ENCODE results near the gene LMO3. TPM values are rescaled to one million over a fixed set of nuclear protein-coding genes. Genes with fewer than 3 reads are reported as not detected.

LMO3 gene
- 0.15 TPM for total RNA-seq

GRCh38 chr12:16606117-16606200 lies at the start of gene LMO3:
LMO3 (minus strand) TSS chr12:16606162; CDS start chr12:16600860, 5,302 bp downstream.
- DNase-seq (ENCODE audit: low spot score) = no peak
- ATAC-seq = no peak

- DNase-seq (ENCODE audit: low spot score) (no peak), ATAC-seq (no peak)
Measured at GRCh38 chr12:16636435-16637055, 30.6 kb upstream of the LMO3 start.

- DNase-seq (ENCODE audit: low spot score) (no peak), ATAC-seq (no peak)
Measured at GRCh38 chr12:16634786-16635185, 28.8 kb upstream of the LMO3 start.

- no peak for DNase-seq (ENCODE audit: low spot score)
- ATAC-seq = no peak
Measured at GRCh38 chr12:16626991-16627390, 21.0 kb upstream of the LMO3 start.

- ATAC-seq (no peak), DNase-seq (ENCODE audit: low spot score) (no peak)
Measured at GRCh38 chr12:16622338-16622737, 16.4 kb upstream of the LMO3 start.

- no peak for DNase-seq (ENCODE audit: low spot score)
- ATAC-seq = no peak
Measured at GRCh38 chr12:16619537-16619936, 13.6 kb upstream of the LMO3 start.

- ATAC-seq (no peak), DNase-seq (ENCODE audit: low spot score) (no peak)
Measured at GRCh38 chr12:16618256-16618655, 12.3 kb upstream of the LMO3 start.

- no peak for ATAC-seq
Measured at GRCh38 chr12:16613199-16613598, 7.2 kb upstream of the LMO3 start.

GRCh38 chr12:16612647-16613046 lies 6.7 kb upstream of the LMO3 start:
- ATAC-seq (no peak), DNase-seq (ENCODE audit: low spot score) (no peak)

More at GRCh38 chr12:16613199-16613598, 7.2 kb upstream of the LMO3 start:
- DNase-seq (ENCODE audit: low spot score) = no peak

- ATAC-seq (peak; percentile 54), DNase-seq (ENCODE audit: low spot score) (no peak)
Measured at GRCh38 chr12:16611146-16611545, 5.2 kb upstream of the LMO3 start.

- ATAC-seq = no peak
- no peak for DNase-seq (ENCODE audit: low spot score)
Measured at GRCh38 chr12:16610743-16611142, 4.8 kb upstream of the LMO3 start.

- ATAC-seq (no peak), DNase-seq (ENCODE audit: low spot score) (no peak)
Measured at GRCh38 chr12:16610001-16610585, 4.1 kb upstream of the LMO3 start.

GRCh38 chr12:16608946-16609539 lies 3.1 kb upstream of the LMO3 start:
- peak; percentile 58 for ATAC-seq
- DNase-seq (ENCODE audit: low spot score) = no peak

GRCh38 chr12:16607906-16608775 lies 2.2 kb upstream of the LMO3 start:
- DNase-seq (ENCODE audit: low spot score) (no peak), ATAC-seq (no peak)

- DNase-seq (ENCODE audit: low spot score) = no peak
Measured at GRCh38 chr12:16606991-16607390, 1.0 kb upstream of the LMO3 start.

GRCh38 chr12:16606201-16606849 lies 363 bp upstream of the LMO3 start:
- DNase-seq (ENCODE audit: low spot score) (no peak), ATAC-seq (peak; percentile 65)

More at GRCh38 chr12:16606991-16607390, 1.0 kb upstream of the LMO3 start:
- ATAC-seq = no peak

GRCh38 chr12:16605642-16606116 lies 283 bp downstream of the LMO3 start:
- no peak for DNase-seq (ENCODE audit: low spot score)
- ATAC-seq = peak; percentile 52

GRCh38 chr12:16604596-16605252 lies 1.2 kb downstream of the LMO3 start:
- no peak for ATAC-seq

GRCh38 chr12:16603916-16604575 lies 1.9 kb downstream of the LMO3 start:
- no peak for DNase-seq (ENCODE audit: low spot score)
- no peak for ATAC-seq

More at GRCh38 chr12:16604596-16605252, 1.2 kb downstream of the LMO3 start:
- no peak for DNase-seq (ENCODE audit: low spot score)

- DNase-seq (ENCODE audit: low spot score) (no peak), ATAC-seq (no peak)
Measured at GRCh38 chr12:16603260-16603915, 2.6 kb downstream of the LMO3 start.
